ENCODE results near the gene PPP2R5E.
"Not testable (repeated sequence)": the region's sequence is repeated elsewhere in the genome, so short reads cannot be mapped to it uniquely, and the experiment has no call there.

PPP2R5E gene

DNA sequence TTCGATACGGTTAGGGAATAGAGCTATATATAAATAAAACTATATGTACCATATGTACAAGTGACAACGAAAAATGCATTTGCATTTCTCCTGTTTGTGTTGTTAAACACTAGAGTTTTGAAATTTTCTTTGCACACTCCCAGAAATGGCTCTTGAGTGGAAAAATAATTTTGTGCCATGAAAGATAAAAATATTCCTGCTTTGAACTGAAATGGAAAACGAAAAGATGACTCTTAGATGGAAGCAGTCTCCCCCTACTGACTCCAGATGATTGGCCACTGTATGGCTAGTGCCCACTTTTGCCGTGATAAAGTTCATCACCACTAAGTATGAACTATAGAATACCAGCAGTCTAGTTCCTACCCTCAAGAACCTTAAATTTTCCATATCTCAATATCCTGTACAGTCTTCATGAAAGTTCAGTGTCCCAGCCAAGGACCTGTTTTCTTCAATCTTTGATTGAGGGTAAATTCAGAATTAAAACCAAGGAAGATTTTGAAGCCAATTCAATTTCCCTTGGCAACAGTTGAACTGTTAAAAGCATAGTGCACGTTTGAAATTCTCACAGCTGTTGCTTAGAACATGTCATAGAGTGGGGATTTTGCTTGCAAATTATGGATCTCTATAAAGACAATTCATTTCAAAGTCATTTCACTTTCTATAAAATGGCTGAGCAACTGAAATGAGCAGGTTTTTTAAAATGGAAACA lies 1.6 kb upstream of the PPP2R5E start:
- in situ Hi-C loops (cut with MboI; ENCODE audit: low sequenced_read_pairs): no loop called here

DNA sequence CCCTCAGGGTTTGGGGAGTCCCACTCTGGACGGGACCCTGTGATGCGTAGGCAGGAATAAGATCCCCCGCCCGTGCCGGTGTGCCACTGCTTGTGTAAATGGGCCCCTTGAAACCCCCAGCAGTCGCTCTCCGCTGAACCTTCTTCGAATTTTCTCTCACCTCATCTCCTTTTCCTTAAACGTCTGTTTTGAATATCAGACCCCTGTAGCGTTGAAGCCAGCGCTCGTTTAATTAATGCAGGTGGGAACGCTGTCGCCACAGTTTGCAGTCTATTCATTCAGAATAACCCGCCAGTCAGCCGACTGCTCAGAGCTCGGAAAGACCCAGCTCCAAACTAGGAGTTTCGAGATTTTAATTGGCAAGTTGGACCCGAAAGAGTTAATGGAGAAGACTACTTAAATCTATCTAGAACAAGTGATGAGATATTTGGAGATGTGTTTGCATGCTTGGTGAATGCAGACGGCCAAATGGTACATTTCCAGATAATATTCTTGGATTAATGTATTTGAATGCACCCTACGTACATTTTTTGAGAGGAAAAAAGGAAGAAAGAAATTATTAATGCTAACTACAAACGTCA lies 739 bp upstream of the PPP2R5E start:
- in situ Hi-C loops (cut with MboI; ENCODE audit: low sequenced_read_pairs): no loop called here
- no peak for DNase-seq (ENCODE audit: low spot score in 2 of 2)
- Histone ChIP-seq H3K4me3 (peak overlapping the region; percentile 97), H3K27me3 (ENCODE audit: low read depth) (no peaks in the 10 kb centered on the region), H3K36me3 (replicated peaks) (peaks cover 13% of the 10 kb centered on the region), H3K4me1 (peaks cover 17% of the 10 kb centered on the region), H3K9me3 (no peaks in the 10 kb centered on the region; the same call in 1 of the 2 replicates)

More for the DNA sequence above, 1.6 kb upstream of the PPP2R5E start:
- H3K4me3 ChIP-seq: peak overlapping the region; percentile 97
- peaks cover 17% of the 10 kb centered on the region for H3K4me1 ChIP-seq
- no peaks in the 10 kb centered on the region for H3K27me3 ChIP-seq (ENCODE audit: low read depth)
- DNase-seq (ENCODE audit: low spot score in 2 of 2): peak in 1 of 2 experiments; percentile 16
- H3K36me3 ChIP-seq (replicated peaks): peaks cover 6% of the 10 kb centered on the region
- no peaks in the 10 kb centered on the region; the same call in 1 of the 2 replicates for H3K9me3 ChIP-seq

DNA sequence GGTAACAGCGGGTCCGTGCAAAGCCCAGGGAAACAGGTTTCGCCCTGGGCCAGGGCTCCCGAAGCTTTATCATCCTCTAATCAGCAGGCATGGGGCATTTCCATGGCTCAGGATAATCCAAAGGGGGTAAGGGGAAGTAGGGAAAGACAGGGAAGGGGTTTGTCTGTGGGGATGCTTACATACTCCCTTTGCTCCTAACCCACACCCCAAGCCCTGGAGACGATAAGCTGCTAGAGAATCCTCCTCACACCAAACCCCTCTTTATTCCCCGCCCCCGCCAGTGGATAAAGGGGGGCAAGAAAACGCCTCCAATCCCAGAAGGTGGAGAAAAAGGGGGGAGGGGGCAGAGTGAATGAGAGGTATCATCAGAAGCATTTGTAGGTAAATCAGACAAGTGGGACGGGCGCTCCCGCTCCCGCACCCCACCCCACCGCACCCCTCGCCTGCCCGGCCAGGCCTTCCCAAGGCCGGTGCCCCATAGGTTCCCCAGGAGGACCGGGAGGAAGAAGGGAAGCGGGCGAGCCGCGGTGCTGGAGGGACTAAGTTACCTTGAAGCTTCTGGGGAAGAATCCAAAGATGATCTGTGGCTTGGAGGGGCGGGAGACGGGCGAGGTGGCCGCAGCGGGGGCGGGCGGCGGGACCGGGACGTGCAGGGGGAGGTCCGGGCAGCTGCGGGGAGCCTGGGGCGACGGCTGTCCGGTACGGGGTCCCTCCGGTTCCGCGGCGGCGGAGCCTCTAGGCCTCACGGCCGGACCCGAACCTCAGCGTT lies 762 bp downstream of the PPP2R5E start:
- in situ Hi-C loops (cut with MboI; ENCODE audit: low sequenced_read_pairs): no loop called here
- no peaks in the 10 kb centered on the region for H3K27me3 ChIP-seq (ENCODE audit: low read depth)

DNA sequence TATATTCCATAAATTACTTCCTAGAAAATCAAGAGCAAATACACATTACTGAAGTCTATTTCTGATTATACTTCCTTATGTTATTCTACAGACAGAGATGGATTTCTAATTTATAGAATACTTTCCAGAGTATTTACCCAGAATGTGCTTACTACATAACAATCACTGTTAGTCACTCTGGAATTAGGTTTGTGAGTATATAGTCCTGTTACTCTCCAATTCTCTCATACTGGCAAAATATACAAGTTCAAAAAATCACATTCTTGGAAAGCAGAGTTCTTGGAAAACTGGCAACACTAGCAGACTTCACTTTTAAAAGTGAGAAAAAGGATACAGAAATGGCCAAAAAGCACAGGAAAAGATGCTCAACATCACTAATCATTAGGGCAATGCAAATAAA lies 7.3 kb downstream of the PPP2R5E start:
- Histone ChIP-seq H3K9me3 (no peaks in the 10 kb centered on the region), H3K27me3 (ENCODE audit: low read depth) (no peaks in the 10 kb centered on the region), H3K4me1 (peaks cover 2% of the 10 kb centered on the region; the same call in 1 of the 2 replicates), H3K36me3 (replicated peaks) (peaks cover 50% of the 10 kb centered on the region), H3K4me3 (no peak overlapping the region)
- DNase-seq (ENCODE audit: low spot score in 2 of 2): no peak
- in situ Hi-C loops (cut with MboI; ENCODE audit: low sequenced_read_pairs): no loop called here

More for the DNA sequence above, 762 bp downstream of the PPP2R5E start:
- H3K36me3 ChIP-seq (replicated peaks): peaks cover 28% of the 10 kb centered on the region
- no peaks in the 10 kb centered on the region; the same call in 1 of the 2 replicates for H3K9me3 ChIP-seq
- peak in 1 of 2 experiments; percentile 36 for DNase-seq (ENCODE audit: low spot score in 2 of 2)
- H3K4me3 ChIP-seq: peak overlapping the region; percentile 97
- peaks cover 17% of the 10 kb centered on the region for H3K4me1 ChIP-seq

DNA sequence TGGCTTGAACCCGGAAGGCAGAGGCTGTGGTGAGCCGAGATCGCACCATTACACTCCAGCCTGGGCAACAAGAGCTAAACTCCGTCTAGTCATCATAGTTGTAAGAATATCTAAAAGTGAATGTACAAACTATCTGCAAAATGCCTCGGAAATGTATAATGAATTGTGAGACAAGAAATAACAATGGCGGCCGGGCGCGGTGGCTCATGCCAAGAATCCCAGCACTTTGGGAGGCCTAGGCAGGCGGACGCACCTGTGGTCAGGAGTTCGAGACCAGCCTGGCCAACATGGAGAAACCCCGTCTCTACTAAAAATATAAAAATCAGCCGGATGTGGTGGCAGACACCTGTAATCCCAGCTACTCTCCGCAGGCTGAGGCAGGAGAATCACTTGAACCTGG lies 9.7 kb downstream of the PPP2R5E start:
- no peak for DNase-seq (ENCODE audit: low spot score in 2 of 2)
- no peaks in the 10 kb centered on the region for H3K27me3 ChIP-seq (ENCODE audit: low read depth)
- H3K4me1 ChIP-seq: peaks cover under 1% of the 10 kb centered on the region; the same call in 1 of the 2 replicates
- H3K4me3 ChIP-seq: no peak overlapping the region
- peaks cover 41% of the 10 kb centered on the region for H3K36me3 ChIP-seq (replicated peaks)
- no peaks in the 10 kb centered on the region for H3K9me3 ChIP-seq
- in situ Hi-C loops (cut with MboI; ENCODE audit: low sequenced_read_pairs): no loop called here

DNA sequence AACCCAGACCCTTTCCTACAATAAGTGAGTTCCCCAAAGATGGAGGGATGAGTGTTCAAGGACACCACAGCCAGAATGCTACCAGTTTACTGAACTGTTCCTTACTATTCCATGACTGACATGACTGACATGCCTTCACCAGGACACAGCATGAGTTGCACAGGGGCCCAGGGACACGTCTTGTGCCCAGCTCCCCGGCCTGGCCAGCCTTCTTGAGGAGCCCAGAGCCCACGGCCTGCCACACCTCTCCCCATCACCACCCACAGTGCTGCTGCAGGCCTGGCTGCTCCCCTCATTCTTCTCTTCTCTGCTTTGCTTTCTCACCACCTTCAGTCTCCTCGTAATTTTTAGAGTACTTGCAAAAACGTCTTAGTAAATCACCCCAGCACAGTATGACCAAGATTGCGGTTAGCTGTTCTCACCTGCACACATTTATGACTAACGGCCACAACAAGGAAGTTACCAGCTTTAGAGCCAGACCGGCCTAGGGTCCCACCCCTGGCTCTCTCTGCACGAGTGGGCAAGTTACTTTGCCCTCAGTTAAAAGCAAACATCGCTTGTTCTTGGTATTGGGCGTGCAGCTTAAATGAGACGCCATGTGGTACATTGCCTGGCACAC lies 18.5 kb downstream of the PPP2R5E start:
- Histone ChIP-seq H3K36me3 (replicated peaks) (peaks cover 10% of the 10 kb centered on the region), H3K4me3 (no peak overlapping the region), H3K9me3 (no peaks in the 10 kb centered on the region; the same call in 1 of the 2 replicates)

DNA sequence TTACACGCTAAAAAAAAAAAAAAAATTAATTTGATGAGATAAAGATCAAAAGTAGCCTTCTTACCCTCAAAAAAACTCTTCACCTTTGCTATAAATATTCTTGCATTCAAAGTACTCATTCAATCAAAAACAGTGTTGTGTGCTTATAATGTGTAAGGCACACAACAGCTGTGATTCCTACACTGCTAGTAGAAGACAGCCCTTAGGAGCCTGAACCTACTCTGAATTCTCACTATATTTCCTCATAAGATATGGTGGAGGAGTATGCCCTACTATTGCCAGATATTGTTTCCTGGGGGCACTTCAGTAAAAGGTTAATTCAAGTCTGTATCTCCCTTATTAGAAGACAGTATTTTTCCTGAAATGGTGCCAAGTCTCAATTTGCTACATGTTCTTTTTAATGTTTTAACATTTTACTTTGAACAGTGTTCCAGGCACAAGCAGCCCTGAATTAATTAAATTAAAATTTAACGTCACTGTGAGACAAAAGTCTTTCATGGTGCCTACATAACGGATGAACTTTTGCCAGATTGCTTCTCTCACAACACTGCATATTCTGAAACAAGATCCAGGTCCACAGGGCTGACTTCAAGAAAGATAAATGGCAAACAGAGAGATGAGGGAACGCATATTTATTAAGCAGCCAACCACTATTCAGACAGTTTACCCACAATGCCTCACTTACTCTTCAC lies 19.3 kb downstream of the PPP2R5E start:
- Histone ChIP-seq H3K9me3 (no peaks in the 10 kb centered on the region; the same call in 1 of the 2 replicates), H3K4me3 (no peak overlapping the region), H3K36me3 (replicated peaks) (peaks cover 9% of the 10 kb centered on the region), H3K4me1 (peaks cover 13% of the 10 kb centered on the region), H3K27me3 (ENCODE audit: low read depth) (no peaks in the 10 kb centered on the region)
- no peak for DNase-seq (ENCODE audit: low spot score in 2 of 2)
- in situ Hi-C loops (cut with MboI; ENCODE audit: low sequenced_read_pairs): no loop called here

More for the DNA sequence above, 18.5 kb downstream of the PPP2R5E start:
- Histone ChIP-seq H3K4me1 (peaks cover 13% of the 10 kb centered on the region), H3K27me3 (ENCODE audit: low read depth) (no peaks in the 10 kb centered on the region)
- in situ Hi-C loops (cut with MboI; ENCODE audit: low sequenced_read_pairs): no loop called here
- DNase-seq (ENCODE audit: low spot score in 2 of 2): no peak

DNA sequence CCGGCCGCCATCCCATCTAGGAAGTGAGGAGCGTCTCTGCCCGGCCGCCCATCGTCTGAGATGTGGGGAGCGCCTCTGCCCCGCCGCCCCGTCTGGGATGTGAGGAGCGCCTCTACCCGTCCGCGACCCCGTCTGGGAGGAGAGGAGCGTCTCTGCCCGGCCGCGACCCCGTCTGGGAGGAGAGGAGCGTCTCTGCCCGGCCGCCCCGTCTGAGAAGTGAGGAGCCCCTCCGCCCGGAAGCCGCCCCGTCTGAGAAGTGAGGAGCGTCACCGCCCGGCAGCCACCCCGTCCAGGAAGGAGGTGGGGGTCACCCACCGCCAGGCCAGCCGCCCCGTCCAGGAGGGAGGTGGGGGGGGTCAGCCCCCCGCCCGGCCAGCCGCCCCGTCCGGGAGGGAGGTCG lies 20.7 kb downstream of the PPP2R5E start:
- H3K27me3 ChIP-seq (ENCODE audit: low read depth); H3K9me3 ChIP-seq; DNase-seq (ENCODE audit: low spot score in 2 of 2); H3K36me3 ChIP-seq (replicated peaks); in situ Hi-C loops (cut with MboI; ENCODE audit: low sequenced_read_pairs); H3K4me3 ChIP-seq: not testable (repeated sequence)
- peaks cover 11% of the 10 kb centered on the region for H3K4me1 ChIP-seq

DNA sequence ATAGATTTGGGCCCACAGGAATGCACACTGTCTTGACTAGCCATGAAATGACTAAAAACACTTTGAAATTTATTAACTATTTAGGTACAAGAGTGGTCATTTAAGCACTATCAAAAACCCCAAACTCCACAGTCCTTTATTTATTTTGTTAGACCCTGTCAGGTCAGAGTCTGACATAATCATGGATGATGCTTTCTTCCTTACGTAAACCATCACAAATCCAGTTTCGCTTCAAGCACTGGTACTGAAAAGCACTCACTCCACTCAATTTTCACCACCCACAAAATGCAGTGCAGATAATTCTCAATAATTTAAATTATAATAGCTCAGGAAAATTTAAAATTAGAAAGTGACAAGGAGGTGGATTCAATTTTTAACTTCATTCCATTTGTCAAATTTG lies 25.8 kb downstream of the PPP2R5E start:
- peaks cover 3% of the 10 kb centered on the region; the same call in 1 of the 2 replicates for H3K36me3 ChIP-seq (replicated peaks)
- peaks cover 4% of the 10 kb centered on the region for H3K4me1 ChIP-seq
- H3K9me3 ChIP-seq: no peaks in the 10 kb centered on the region; the same call in 1 of the 2 replicates
- H3K4me3 ChIP-seq: no peak overlapping the region
- in situ Hi-C loops (cut with MboI; ENCODE audit: low sequenced_read_pairs): no loop called here
- H3K27me3 ChIP-seq (ENCODE audit: low read depth): no peaks in the 10 kb centered on the region
- DNase-seq (ENCODE audit: low spot score in 2 of 2): no peak

DNA sequence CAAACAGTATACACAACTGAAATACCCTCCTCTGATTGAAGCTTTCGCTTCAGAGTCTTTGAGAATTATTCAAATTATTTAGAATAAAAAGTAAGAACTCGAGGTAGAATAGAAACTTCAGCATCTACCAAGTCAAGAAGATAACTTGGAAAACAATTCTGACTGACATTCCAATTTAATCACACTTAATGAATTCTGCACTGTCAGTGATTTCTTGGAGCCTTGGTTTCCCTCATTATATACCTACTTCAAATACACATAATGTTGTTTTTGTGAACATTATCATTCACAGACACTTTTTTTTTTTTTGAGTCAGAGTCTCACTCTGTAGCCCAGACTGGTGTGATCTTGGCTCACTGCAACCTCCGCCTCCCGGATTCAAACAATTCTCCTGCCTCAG lies 27.9 kb downstream of the PPP2R5E start:
- in situ Hi-C loops (cut with MboI; ENCODE audit: low sequenced_read_pairs): no loop called here
- H3K4me3 ChIP-seq: no peak overlapping the region
- peaks cover under 1% of the 10 kb centered on the region; the same call in 1 of the 2 replicates for H3K36me3 ChIP-seq (replicated peaks)
- peaks cover 4% of the 10 kb centered on the region for H3K4me1 ChIP-seq
- DNase-seq (ENCODE audit: low spot score in 2 of 2): no peak
- no peaks in the 10 kb centered on the region for H3K27me3 ChIP-seq (ENCODE audit: low read depth)
- no peaks in the 10 kb centered on the region for H3K9me3 ChIP-seq

DNA sequence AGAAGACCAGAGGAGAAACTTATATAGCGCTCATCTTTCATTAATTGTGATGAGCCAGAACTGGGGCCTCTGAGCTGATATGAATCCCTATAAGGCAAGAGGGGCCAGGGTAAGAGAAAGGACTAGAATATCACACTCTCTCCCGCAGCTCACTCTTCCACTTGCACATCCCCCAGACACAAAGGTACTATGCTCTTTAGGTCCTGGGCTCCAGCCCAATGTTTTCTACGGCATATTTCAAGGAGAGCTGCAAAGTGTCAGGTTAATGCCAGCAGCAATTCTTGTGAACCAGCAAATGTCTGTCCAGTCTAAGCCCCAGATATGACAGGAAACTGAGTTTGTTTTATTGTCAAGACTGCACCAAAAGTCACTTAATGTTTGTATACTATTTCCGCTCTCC lies 29.4 kb downstream of the PPP2R5E start:
- H3K4me1 ChIP-seq: peaks cover 4% of the 10 kb centered on the region
- DNase-seq (ENCODE audit: low spot score in 2 of 2): no peak
- no peak overlapping the region for H3K4me3 ChIP-seq
- H3K36me3 ChIP-seq (replicated peaks): no peaks in the 10 kb centered on the region; the same call in 1 of the 2 replicates
- H3K27me3 ChIP-seq (ENCODE audit: low read depth): no peaks in the 10 kb centered on the region
- no peaks in the 10 kb centered on the region for H3K9me3 ChIP-seq
- in situ Hi-C loops (cut with MboI; ENCODE audit: low sequenced_read_pairs): no loop called here

DNA sequence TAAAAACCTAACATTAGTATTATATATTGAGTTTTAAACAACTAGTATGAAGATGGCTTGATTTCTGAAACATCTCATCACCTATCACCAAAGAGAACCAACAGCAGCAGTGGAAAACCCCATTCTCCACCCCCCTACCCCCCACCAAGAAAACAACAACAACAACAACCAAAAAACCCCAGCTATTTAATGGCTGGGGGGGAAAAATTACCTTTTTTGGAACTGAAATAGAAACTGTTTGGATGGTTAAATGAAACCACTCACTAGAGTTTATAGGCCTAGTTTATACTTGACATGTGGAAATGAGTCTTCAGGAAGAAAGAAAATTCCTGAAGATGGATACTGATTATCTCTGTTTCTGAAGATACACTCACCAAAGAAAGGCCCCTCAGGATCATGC lies 30.3 kb downstream of the PPP2R5E start:
- Histone ChIP-seq H3K4me3 (no peak overlapping the region), H3K4me1 (peaks cover 4% of the 10 kb centered on the region)
- in situ Hi-C loops (cut with MboI; ENCODE audit: low sequenced_read_pairs): no loop called here

DNA sequence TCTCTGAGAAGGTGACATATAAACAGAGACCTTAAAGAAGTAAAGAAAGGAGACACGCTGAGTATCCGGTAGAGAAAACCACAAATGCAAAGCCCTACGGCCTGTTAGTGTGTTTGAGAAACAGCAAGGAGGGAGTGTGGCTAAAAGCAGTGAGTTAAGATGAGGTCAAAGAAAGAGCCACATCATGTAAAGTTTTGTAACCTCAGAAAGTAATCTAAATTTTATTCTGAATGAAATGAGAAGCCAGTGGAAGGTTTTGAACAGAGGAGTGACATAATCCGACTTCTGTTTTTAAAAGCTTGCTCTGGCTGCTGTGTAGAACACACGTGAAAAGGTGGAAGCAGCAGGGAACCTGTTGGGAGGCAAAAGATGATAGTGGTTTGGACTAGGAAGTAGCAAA lies 32.6 kb downstream of the PPP2R5E start:
- in situ Hi-C loops (cut with MboI; ENCODE audit: low sequenced_read_pairs): no loop called here
- Histone ChIP-seq H3K27me3 (ENCODE audit: low read depth) (no peaks in the 10 kb centered on the region), H3K4me3 (no peak overlapping the region), H3K9me3 (no peaks in the 10 kb centered on the region), H3K36me3 (replicated peaks) (no peaks in the 10 kb centered on the region; the same call in 1 of the 2 replicates), H3K4me1 (no peaks in the 10 kb centered on the region; the same call in 1 of the 2 replicates)
- no peak for DNase-seq (ENCODE audit: low spot score in 2 of 2)

More for the DNA sequence above, 30.3 kb downstream of the PPP2R5E start:
- Histone ChIP-seq H3K9me3 (no peaks in the 10 kb centered on the region), H3K36me3 (replicated peaks) (no peaks in the 10 kb centered on the region; the same call in 1 of the 2 replicates), H3K27me3 (ENCODE audit: low read depth) (no peaks in the 10 kb centered on the region)
- DNase-seq (ENCODE audit: low spot score in 2 of 2): no peak

Data from HAP-1 (cell line).